Psoas muscle (tissue), 8 donors: ENCODE measurements around the gene POC1A. TPM values are rescaled to one million over a fixed set of nuclear protein-coding genes. Genes with fewer than 3 reads are reported as not detected.
A peak's percentile ranks its signal among the peaks of the same experiment; 100 is the strongest.

Experiments used
- ATAC-seq, 4 donors: fragments of 200-7000 bp; cut with Tn5 transposase; one replicate each; pipeline ENCODE4 v1.9.1; 2020; ENCODE audit warnings: moderate library complexity in 3 of 4, mild to moderate bottlenecking in 2 of 4
- DNase-seq, 2 donors: peaks; one replicate each; pipeline ENCODE4 v3.0.0-alpha.2; 2020
- H3K27ac ChIP-seq: fragments of 200-600 bp; one replicate; pipeline ENCODE4 v1.8.0; 2022
- H3K27me3 ChIP-seq, 3 donors: fragments of 200-600 bp in 1 of 3; one replicate each; pipeline versions ENCODE4 v1.6.1 to v1.8.0; 2013 to 2022; ENCODE audit warnings: low read length in 2 of 3, mild to moderate bottlenecking in 2 of 3, moderate library complexity in 1 of 3; ENCODE audit not compliant: insufficient read depth in 3 of 3
- H3K36me3 ChIP-seq, 2 donors: fragments of 200-600 bp in 1 of 2; one replicate each; pipeline versions ENCODE4 v1.6.1 to v1.8.0; 2013 to 2022; ENCODE audit warnings: low read depth in 1 of 2, mild to moderate bottlenecking in 1 of 2, moderate library complexity in 1 of 2; ENCODE audit not compliant: insufficient read depth in 1 of 2
- H3K4me1 ChIP-seq: fragments of 200-600 bp; one replicate; pipeline ENCODE4 v1.8.0; 2022
- H3K4me3 ChIP-seq: fragments of 200-600 bp; one replicate; pipeline ENCODE4 v1.8.0; 2022; ENCODE audit warnings: mild to moderate bottlenecking
- H3K9me3 ChIP-seq: fragments of 200-600 bp; one replicate; pipeline ENCODE4 v1.8.0; 2022
- WGBS, 3 donors: extraction: QIAGEN DNeasy Blood & Tissue Kit; methylation state at CpG; one replicate each; pipeline versions ENCODE4 v1.1.6 to v1.1.7; 2013; 5-methylcytosine and 5-hydroxymethylcytosine counted together
- intact Hi-C, 2 donors: fragments of 100-400 bp; cut with DNase I; formaldehyde crosslinking; loops; one replicate each; pipeline versions ENCODE4 v1.11.0 to v1.14.2; 2022
- polyA plus RNA-seq, 3 donors: library from polyadenylated mRNA; stranded (reverse); fragments of 200-250 nt; gene quantifications; one replicate each; pipeline ENCODE4 v1.2.3, GENCODE V29; 2013
- total RNA-seq, 4 donors: library from RNA; stranded (reverse); fragmentation: NEBNext Ultra II Directional in 2 of 4; extraction: Animal tissue kit (Norgen Biotek cat#: 25700) in 2 of 4; gene quantifications; one replicate each; pipeline versions ENCODE4 v1.2.1 to v1.2.4, GENCODE V29; 2021 to 2023
- TF ChIP-seq, protein P1 (sequence below): fragments of 200-600 bp; IDR thresholded peaks from one replicate; pipeline ENCODE4 v1.8.0; 2022; ENCODE audit warnings: antibody characterized with exemption
- donor health status: healthy with polysubstance abuse.
- donor health status: DM: no; HTN: no; CAD: no; lungs with moderate emphysema.
- donor health status: Bipolar disorder and iron deficiency.
- donor health status: healthy.
- donor health status: DM: yes; HTN: yes; CAD: no.
- donor health status: DM: no; HTN: no; CAD: no.
- donor health status: DM: no; HTN: no; CAD: no.
- donor health status: DM: yes; HTN: yes; CAD: no.

The POC1A gene
- total and polyA plus RNA-seq, 7 donors, result 0.87 to 3.2 (median 1.7) TPM

DNA sequence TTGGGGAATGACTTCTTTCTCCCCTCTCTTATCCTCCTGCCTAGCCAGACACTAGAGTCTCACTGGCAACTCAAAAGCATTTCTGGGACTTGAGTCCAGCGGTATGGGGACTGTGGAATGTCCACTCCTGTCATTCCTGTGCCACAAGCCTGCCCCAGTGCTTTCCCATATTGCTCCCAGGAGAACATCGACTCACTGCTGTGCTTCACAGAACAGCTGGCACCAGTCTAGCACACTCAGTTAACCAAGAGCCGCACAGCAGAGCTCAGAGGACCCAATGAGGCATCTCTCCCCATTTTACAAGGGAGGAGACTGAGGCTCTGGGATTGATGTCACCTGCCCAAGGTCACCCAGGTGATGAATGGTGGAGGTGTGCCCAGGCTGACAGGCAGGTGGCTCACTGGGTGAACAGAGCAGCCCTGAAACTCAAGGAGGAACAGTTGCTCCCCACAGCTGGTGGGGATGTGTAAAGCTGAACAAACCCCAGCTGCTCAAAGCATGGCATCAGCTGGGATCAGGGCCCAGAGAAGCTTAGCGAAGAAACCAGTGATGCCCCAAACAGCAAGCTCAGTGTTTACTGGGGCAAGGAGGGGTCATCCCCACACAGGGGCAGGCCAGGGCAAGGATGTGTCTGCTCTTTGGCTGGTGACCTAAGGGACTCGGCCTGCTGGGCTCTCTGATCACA is 62.5 kb downstream of the POC1A start:
- TF ChIP-seq, protein P1, sequence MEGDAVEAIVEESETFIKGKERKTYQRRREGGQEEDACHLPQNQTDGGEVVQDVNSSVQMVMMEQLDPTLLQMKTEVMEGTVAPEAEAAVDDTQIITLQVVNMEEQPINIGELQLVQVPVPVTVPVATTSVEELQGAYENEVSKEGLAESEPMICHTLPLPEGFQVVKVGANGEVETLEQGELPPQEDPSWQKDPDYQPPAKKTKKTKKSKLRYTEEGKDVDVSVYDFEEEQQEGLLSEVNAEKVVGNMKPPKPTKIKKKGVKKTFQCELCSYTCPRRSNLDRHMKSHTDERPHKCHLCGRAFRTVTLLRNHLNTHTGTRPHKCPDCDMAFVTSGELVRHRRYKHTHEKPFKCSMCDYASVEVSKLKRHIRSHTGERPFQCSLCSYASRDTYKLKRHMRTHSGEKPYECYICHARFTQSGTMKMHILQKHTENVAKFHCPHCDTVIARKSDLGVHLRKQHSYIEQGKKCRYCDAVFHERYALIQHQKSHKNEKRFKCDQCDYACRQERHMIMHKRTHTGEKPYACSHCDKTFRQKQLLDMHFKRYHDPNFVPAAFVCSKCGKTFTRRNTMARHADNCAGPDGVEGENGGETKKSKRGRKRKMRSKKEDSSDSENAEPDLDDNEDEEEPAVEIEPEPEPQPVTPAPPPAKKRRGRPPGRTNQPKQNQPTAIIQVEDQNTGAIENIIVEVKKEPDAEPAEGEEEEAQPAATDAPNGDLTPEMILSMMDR, result no peak
- WGBS, 3 donors, result 62 to 72% (median 64%) methylated on average over 5 of the region's 5 CpGs
- no peak overlapping the region for H3K4me3 ChIP-seq
- no peaks in the 10 kb centered on the region for H3K36me3 ChIP-seq
- no peaks in the 10 kb centered on the region for H3K27me3 ChIP-seq
- intact Hi-C loops, result no loop called here
- peaks cover 17% of the 10 kb centered on the region for H3K4me1 ChIP-seq
- no peak overlapping the region for H3K27ac ChIP-seq
- peak in 1 of 4 donors; percentile 17 for ATAC-seq
- DNase-seq, result peak in 1 of 2 donors; percentile 47
- no peaks in the 10 kb centered on the region for H3K9me3 ChIP-seq

DNA sequence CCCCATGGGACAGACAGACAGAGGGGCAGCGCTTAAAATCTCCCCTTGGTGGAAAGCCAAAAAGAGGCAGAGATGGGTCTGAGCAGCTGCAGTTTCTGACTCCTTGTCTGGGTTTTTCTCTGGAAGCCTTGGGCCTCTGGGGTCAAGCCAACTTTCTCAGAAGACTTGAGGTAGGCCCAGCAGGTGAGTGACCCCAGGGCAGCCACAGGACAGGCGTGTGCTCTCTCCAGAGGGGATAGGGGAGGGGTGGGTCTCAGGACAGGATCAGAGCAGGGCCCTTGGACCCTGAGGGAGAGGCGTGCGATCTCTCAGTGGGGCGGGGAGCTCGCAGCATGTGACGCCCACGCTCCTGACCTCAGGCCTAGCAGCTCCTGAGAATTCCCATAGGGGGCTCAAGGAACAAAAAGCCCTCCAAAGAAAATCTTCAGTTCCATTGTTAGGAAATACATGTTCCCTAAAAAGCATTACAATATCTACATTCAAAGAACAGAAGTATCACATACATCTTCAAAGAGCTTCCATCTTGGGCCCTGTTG is 63.2 kb downstream of the POC1A start:
- Histone ChIP-seq H3K9me3 (no peaks in the 10 kb centered on the region), H3K4me1 (peaks cover 17% of the 10 kb centered on the region), H3K36me3 (no peaks in the 10 kb centered on the region), H3K4me3 (no peak overlapping the region), H3K27ac (peak overlapping the region; percentile 59), H3K27me3 (no peaks in the 10 kb centered on the region)
- ATAC-seq (no peak), DNase-seq (peak in 1 of 2 donors; percentile 28)
- TF ChIP-seq, protein P1, result no peak
- whole genome bisulfite sequencing, 3 donors, result 69 to 78% (median 72%) methylated on average over 7 to 8 of the region's 8 CpGs
- intact Hi-C loops, result no loop called here

GRCh38 chr3:52090131-52090932 is 63.9 kb downstream of the POC1A start:
- Histone ChIP-seq H3K36me3 (no peaks in the 10 kb centered on the region), H3K4me3 (no peak overlapping the region), H3K9me3 (no peaks in the 10 kb centered on the region), H3K4me1 (peaks cover 17% of the 10 kb centered on the region), H3K27me3 (no peaks in the 10 kb centered on the region), H3K27ac (peak overlapping the region; percentile 59)
- DNase-seq (peak; percentile 48 to 67), ATAC-seq (peak; percentile 20 to 71 (median 60))
- WGBS, 3 donors, result 48 to 65% (median 60%) methylated on average over 12 of the region's 12 CpGs
- intact Hi-C loops, result no loop called here
- TF ChIP-seq, protein P1, result no peak

GRCh38 chr3:52089691-52090090 is 64.5 kb downstream of the POC1A start:
- peak in 1 of 2 donors; percentile 21 for DNase-seq
- H3K9me3 ChIP-seq, result no peaks in the 10 kb centered on the region
- no peak overlapping the region for H3K4me3 ChIP-seq
- TF ChIP-seq, protein P1, result no peak
- intact Hi-C loops, result no loop called here
- H3K27ac ChIP-seq, result peak overlapping the region; percentile 59
- ATAC-seq, result no peak
- no peaks in the 10 kb centered on the region for H3K27me3 ChIP-seq
- no peaks in the 10 kb centered on the region for H3K36me3 ChIP-seq
- WGBS, 3 donors, result 80 to 86% (median 82%) methylated on average over 4 of the region's 4 CpGs
- peaks cover 17% of the 10 kb centered on the region for H3K4me1 ChIP-seq
